CD14-positive monocyte (primary cell): ENCODE measurements around the gene WNT6. TPM values are rescaled to one million over a fixed set of nuclear protein-coding genes. Genes with fewer than 3 reads are reported as not detected.

Source experiments
- DNase-seq, 3 donors: peaks; one replicate each; pipeline ENCODE4 v3.0.0-alpha.2; 2011 to 2022
- H2AFZ ChIP-seq: 2 replicates; pipeline ENCODE4 v1.6.0; 2012; ENCODE audit warnings: mild to moderate bottlenecking, low read depth, low read length, inconsistent platforms; ENCODE audit not compliant: insufficient read depth, poor library complexity, severe bottlenecking
- H3K27ac ChIP-seq, 2 donors: 1 replicate in 1 of 2; 2 replicates in 1 of 2; pipeline ENCODE4 v1.5.1; 2012 to 2013; ENCODE audit warnings: low read length in 2 of 2, control low read depth in 1 of 2, inconsistent platforms in 1 of 2, low read depth in 1 of 2, mild to moderate bottlenecking in 1 of 2
- H3K27me3 ChIP-seq, 2 donors: one replicate each; pipeline versions ENCODE4 v1.6.0 to v1.6.1; 2011 to 2013; ENCODE audit warnings: low read length in 2 of 2; ENCODE audit not compliant: control insufficient read depth in 2 of 2, insufficient read depth in 2 of 2
- H3K36me3 ChIP-seq, 2 donors: replicated peaks in 1 of 2; 1 replicate in 1 of 2; 2 replicates in 1 of 2; pipeline versions ENCODE4 v1.5.1 to v1.6.1; 2012 to 2013; ENCODE audit warnings: low read length in 2 of 2, control low read depth in 1 of 2, inconsistent platforms in 1 of 2, mild to moderate bottlenecking in 1 of 2; ENCODE audit not compliant: insufficient read depth in 2 of 2, control insufficient read depth in 1 of 2
- H3K4me1 ChIP-seq, 2 donors: 1 replicate in 1 of 2; 2 replicates in 1 of 2; pipeline versions ENCODE4 v1.5.1 to v1.6.1; 2012 to 2013; ENCODE audit warnings: low read length in 2 of 2, control low read depth in 1 of 2, inconsistent platforms in 1 of 2, mild to moderate bottlenecking in 1 of 2, moderate library complexity in 1 of 2; ENCODE audit not compliant: insufficient read depth in 2 of 2, control insufficient read depth in 1 of 2
- H3K4me2 ChIP-seq: replicated peaks from 2 replicates; pipeline ENCODE3; 2012; ENCODE audit warnings: low read length, moderate library complexity, mild to moderate bottlenecking; ENCODE audit not compliant: poor library complexity, severe bottlenecking; ENCODE audit errors: extremely low read depth
- H3K4me3 ChIP-seq, 3 experiments: fragments of 200-600 bp in 1 of 3; sonication (generic) in 1 of 3; replicated peaks in 1 of 3; 1 replicate in 2 of 3; 2 replicates in 1 of 3; pipeline ENCODE4 v1.5.1; 2011 to 2013; ENCODE audit warnings: low read length in 3 of 3, mild to moderate bottlenecking in 3 of 3, control low read depth in 2 of 3, low read depth in 2 of 3, inconsistent platforms in 1 of 3, moderate library complexity in 1 of 3
- H3K79me2 ChIP-seq: 2 replicates; pipeline ENCODE4 v1.6.0; 2012; ENCODE audit warnings: mild to moderate bottlenecking, control low read depth, inconsistent platforms, low read length, moderate library complexity; ENCODE audit not compliant: insufficient read depth
- H3K9ac ChIP-seq: 2 replicates; pipeline ENCODE4 v1.6.0; 2017; ENCODE audit warnings: low read length, mild to moderate bottlenecking; ENCODE audit not compliant: insufficient read depth, poor library complexity, severe bottlenecking
- H3K9me3 ChIP-seq, 2 donors: replicated peaks in 1 of 2; 1 replicate in 1 of 2; 2 replicates in 1 of 2; pipeline versions ENCODE4 v1.5.1 to v1.6.1; 2012 to 2013; ENCODE audit warnings: low read length in 2 of 2, control low read depth in 1 of 2; ENCODE audit not compliant: control insufficient read depth in 1 of 2, insufficient read depth in 1 of 2
- H4K20me1 ChIP-seq: 2 replicates; pipeline ENCODE4 v1.6.0; 2012; ENCODE audit warnings: mild to moderate bottlenecking, low read length, control low read depth, moderate library complexity; ENCODE audit not compliant: insufficient read depth
- H3K27ac Mint-ChIP-seq, 7 donors: one replicate each; pipeline ENCODE4 v1.8.0; 2020; ENCODE audit warnings: mild to moderate bottlenecking in 7 of 7, mixed read lengths in 7 of 7, moderate library complexity in 6 of 7, inconsistent platforms in 2 of 7
- H3K27me3 Mint-ChIP-seq, 3 donors: one replicate each; pipeline ENCODE4 v1.8.0; 2021 to 2022; ENCODE audit warnings: low read depth in 3 of 3, mild to moderate bottlenecking in 3 of 3, mixed read lengths in 3 of 3, moderate library complexity in 3 of 3, inconsistent platforms in 1 of 3
- H3K36me3 Mint-ChIP-seq, 2 donors: one replicate each; pipeline ENCODE4 v1.8.0; 2020; ENCODE audit warnings: mixed read lengths in 2 of 2, inconsistent platforms in 1 of 2, mild to moderate bottlenecking in 1 of 2
- H3K4me1 Mint-ChIP-seq: one replicate; pipeline ENCODE4 v1.8.0; 2020; ENCODE audit warnings: mild to moderate bottlenecking, mixed read lengths
- H3K4me3 Mint-ChIP-seq, 2 donors: one replicate each; pipeline ENCODE4 v1.8.0; 2020; ENCODE audit warnings: mild to moderate bottlenecking in 2 of 2, mixed read lengths in 2 of 2, moderate library complexity in 1 of 2
- H3K9me3 Mint-ChIP-seq, 7 donors: one replicate each; pipeline ENCODE4 v1.8.0; 2020 to 2022; ENCODE audit warnings: mixed read lengths in 7 of 7, mild to moderate bottlenecking in 6 of 7, moderate library complexity in 6 of 7, inconsistent platforms in 2 of 7
- WGBS: methylation state at CpG from one replicate; pipeline ENCODE4 v1.1.5; 2013; ENCODE audit warnings: missing lambda C conversion rate; ENCODE audit not compliant: insufficient coverage; 5-methylcytosine and 5-hydroxymethylcytosine counted together
- intact Hi-C, 2 donors: fragments of 100-400 bp; cut with micrococcal nuclease; formaldehyde crosslinking; loops; one replicate each; pipeline versions ENCODE4 v1.15.0 to v1.15.1; 2023
- polyA plus RNA-seq, 3 donors: library from polyadenylated mRNA; depleted of rRNA in 1 of 3; unstranded in 2 of 3; stranded (reverse) in 1 of 3; fragments of 300-500 nt in 2 of 3; fragments of >200 nt in 1 of 3; fragmentation: Illumina TruSeq in 2 of 3; gene quantifications; 1 replicate in 2 of 3; 2 replicates in 1 of 3; pipeline ENCODE4 v1.2.3, GENCODE V29; 2012 to 2021
- TF ChIP-seq, protein P1 (sequence below): fragments of 200-600 bp; IDR thresholded peaks from one replicate; pipeline ENCODE4 v1.8.0; 2022; ENCODE audit warnings: antibody characterized with exemption, mild to moderate bottlenecking

The WNT6 gene
- polyA plus RNA-seq, 3 donors = 0.27 to 0.65 (median 0.37) TPM

DNA sequence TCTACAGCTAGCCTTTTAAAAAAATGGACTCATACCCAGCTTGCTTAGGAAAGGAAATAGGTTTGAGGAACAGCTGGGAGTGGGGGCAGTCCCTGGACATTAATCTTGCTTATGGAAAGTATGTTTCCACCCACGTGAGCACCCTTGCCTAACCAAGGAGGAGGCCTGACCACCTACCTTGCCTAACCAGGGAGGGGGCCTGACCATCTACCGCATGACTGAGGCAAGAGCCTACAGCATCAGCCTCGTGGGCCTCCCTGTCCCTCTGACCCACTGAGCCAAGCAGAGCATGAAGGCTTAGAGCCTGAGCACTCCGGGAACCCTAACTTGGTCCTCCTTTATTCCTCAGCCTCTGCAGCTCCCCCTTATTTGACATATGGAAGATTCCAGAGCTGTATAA, 48.2 kb upstream of the WNT6 start:
- peaks cover 11 to 24% (median 17%) of the 10 kb centered on the region in 3 donors for H3K27me3 Mint-ChIP-seq
- no peak overlapping the region for H2AFZ ChIP-seq

DNA sequence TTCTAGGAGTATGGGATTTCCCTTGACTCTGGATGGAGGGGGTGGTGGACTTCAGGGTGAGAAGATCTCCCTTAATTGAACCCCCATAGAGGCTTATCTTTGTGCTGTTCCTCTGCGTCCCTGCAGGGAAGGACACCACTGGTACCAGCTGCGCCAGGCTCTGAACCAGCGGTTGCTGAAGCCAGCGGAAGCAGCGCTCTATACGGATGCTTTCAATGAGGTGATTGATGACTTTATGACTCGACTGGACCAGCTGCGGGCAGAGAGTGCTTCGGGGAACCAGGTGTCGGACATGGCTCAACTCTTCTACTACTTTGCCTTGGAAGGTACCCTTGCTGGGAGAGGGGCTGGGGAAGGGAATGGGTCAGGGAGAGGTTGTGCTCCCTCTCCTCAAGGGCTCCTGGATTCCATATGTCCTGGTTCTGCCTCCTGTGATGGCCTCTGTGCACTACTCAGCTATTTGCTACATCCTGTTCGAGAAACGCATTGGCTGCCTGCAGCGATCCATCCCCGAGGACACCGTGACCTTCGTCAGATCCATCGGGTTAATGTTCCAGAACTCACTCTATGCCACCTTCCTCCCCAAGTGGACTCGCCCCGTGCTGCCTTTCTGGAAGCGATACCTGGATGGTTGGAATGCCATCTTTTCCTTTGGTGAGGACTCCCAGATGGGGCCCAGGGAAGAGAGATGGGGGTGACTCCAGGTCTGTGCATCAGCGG, 47.3 kb upstream of the WNT6 start:
- Histone ChIP-seq H3K4me3 (no peak overlapping the region), H3K9ac (no peak overlapping the region), H3K27me3 (peaks cover 0 to 3% of the 10 kb centered on the region in 2 donors), H3K27ac (no peak overlapping the region), H3K9me3 (no peaks in the 10 kb centered on the region), H2AFZ (no peak overlapping the region), H3K79me2 (no peaks in the 10 kb centered on the region), H3K4me2 (no peak overlapping the region), H3K4me1 (peaks cover 13 to 21% of the 10 kb centered on the region in 2 donors), H3K36me3 (peaks cover 17 to 65% of the 10 kb centered on the region in 2 donors), H4K20me1 (peaks cover 27% of the 10 kb centered on the region)
- H3K4me3 Mint-ChIP-seq = no peak overlapping the region
- peak overlapping the region in 3 of 7 donors; percentile 28 to 61 (median 37) for H3K27ac Mint-ChIP-seq
- H3K36me3 Mint-ChIP-seq = peaks cover 68% of the 10 kb centered on the region in 2 donors
- peaks cover 0 to 8% (median 2%) of the 10 kb centered on the region in 7 donors for H3K9me3 Mint-ChIP-seq
- intact Hi-C loops = no loop called here
- TF ChIP-seq, protein P1, sequence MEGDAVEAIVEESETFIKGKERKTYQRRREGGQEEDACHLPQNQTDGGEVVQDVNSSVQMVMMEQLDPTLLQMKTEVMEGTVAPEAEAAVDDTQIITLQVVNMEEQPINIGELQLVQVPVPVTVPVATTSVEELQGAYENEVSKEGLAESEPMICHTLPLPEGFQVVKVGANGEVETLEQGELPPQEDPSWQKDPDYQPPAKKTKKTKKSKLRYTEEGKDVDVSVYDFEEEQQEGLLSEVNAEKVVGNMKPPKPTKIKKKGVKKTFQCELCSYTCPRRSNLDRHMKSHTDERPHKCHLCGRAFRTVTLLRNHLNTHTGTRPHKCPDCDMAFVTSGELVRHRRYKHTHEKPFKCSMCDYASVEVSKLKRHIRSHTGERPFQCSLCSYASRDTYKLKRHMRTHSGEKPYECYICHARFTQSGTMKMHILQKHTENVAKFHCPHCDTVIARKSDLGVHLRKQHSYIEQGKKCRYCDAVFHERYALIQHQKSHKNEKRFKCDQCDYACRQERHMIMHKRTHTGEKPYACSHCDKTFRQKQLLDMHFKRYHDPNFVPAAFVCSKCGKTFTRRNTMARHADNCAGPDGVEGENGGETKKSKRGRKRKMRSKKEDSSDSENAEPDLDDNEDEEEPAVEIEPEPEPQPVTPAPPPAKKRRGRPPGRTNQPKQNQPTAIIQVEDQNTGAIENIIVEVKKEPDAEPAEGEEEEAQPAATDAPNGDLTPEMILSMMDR = no peak
- peaks cover 15 to 32% (median 17%) of the 10 kb centered on the region in 3 donors for H3K27me3 Mint-ChIP-seq
- peaks cover 21% of the 10 kb centered on the region for H3K4me1 Mint-ChIP-seq
- WGBS = 93% methylated on average over 16 of the region's 21 CpGs
- DNase-seq = no peak

More for the DNA sequence above, 48.2 kb upstream of the WNT6 start:
- Histone ChIP-seq H3K79me2 (no peaks in the 10 kb centered on the region), H3K4me2 (peak overlapping the region; percentile 5), H3K9me3 (no peaks in the 10 kb centered on the region), H3K36me3 (peaks cover 15 to 60% of the 10 kb centered on the region in 2 donors), H3K9ac (no peak overlapping the region), H4K20me1 (peaks cover 27% of the 10 kb centered on the region), H3K4me3 (no peak overlapping the region), H3K27me3 (peaks cover 0 to 3% of the 10 kb centered on the region in 2 donors), H3K27ac (no peak overlapping the region), H3K4me1 (peaks cover 16 to 28% of the 10 kb centered on the region in 2 donors)
- peak; percentile 30 to 67 (median 40) for DNase-seq
- peaks cover 21% of the 10 kb centered on the region for H3K4me1 Mint-ChIP-seq
- H3K9me3 Mint-ChIP-seq = peaks cover 0 to 8% (median 2%) of the 10 kb centered on the region in 7 donors
- 80% methylated on average over 2 of the region's 4 CpGs for WGBS
- intact Hi-C loops = no loop called here
- TF ChIP-seq, protein P1 = no peak
- H3K36me3 Mint-ChIP-seq = peaks cover 60 to 61% of the 10 kb centered on the region in 2 donors
- H3K4me3 Mint-ChIP-seq = no peak overlapping the region
- peak overlapping the region in 2 of 7 donors; percentile 43 to 56 for H3K27ac Mint-ChIP-seq
